HG03378 (cell line): Measurements from ENCODE around the gene TLK1.

Experiments
- ATAC-seq: cut with Tn5 transposase; IDR thresholded peaks from one replicate; pipeline ENCODE4 v1.9.1; 2021; ENCODE audit warnings: mild to moderate bottlenecking, moderate library complexity; ENCODE audit not compliant: unreplicated experiment

TLK1 gene

GRCh38 chr2:171160119-171160955, at the start of gene TLK1:
TLK1 (minus strand) TSS chr2:171160893; CDS start chr2:171160428, 465 bp downstream.
- ATAC-seq: peak; percentile 26

GRCh38 chr2:171210216-171210863, 49.6 kb upstream of the TLK1 start:
- no peak for ATAC-seq

- ATAC-seq: no peak
Observed at GRCh38 chr2:171208657-171209056, 48.0 kb upstream of the TLK1 start.

- ATAC-seq: no peak
Observed at GRCh38 chr2:171206422-171207115, 45.9 kb upstream of the TLK1 start.

- no peak for ATAC-seq
Observed at GRCh38 chr2:171205551-171205950, 44.9 kb upstream of the TLK1 start.

- ATAC-seq: no peak
Observed at GRCh38 chr2:171201767-171202166, 41.1 kb upstream of the TLK1 start.

- ATAC-seq: no peak
Observed at GRCh38 chr2:171201271-171201670, 40.6 kb upstream of the TLK1 start.

- no peak for ATAC-seq
Observed at GRCh38 chr2:171200469-171200868, 39.8 kb upstream of the TLK1 start.

- no peak for ATAC-seq
Observed at GRCh38 chr2:171191021-171191420, 30.3 kb upstream of the TLK1 start.

- no peak for ATAC-seq
Observed at GRCh38 chr2:171187819-171188218, 27.1 kb upstream of the TLK1 start.

GRCh38 chr2:171187177-171187576, 26.5 kb upstream of the TLK1 start:
- ATAC-seq: no peak

- ATAC-seq: no peak
Observed at GRCh38 chr2:171185941-171186340, 25.2 kb upstream of the TLK1 start.

GRCh38 chr2:171185165-171185818, 24.6 kb upstream of the TLK1 start:
- ATAC-seq: no peak

GRCh38 chr2:171181064-171182049, 20.7 kb upstream of the TLK1 start:
- no peak for ATAC-seq

- ATAC-seq: no peak
Observed at GRCh38 chr2:171180229-171180930, 19.7 kb upstream of the TLK1 start.

GRCh38 chr2:171178993-171179392, 18.3 kb upstream of the TLK1 start:
- ATAC-seq: no peak

- ATAC-seq: no peak
Observed at GRCh38 chr2:171176516-171176915, 15.8 kb upstream of the TLK1 start.

GRCh38 chr2:171174075-171174474, 13.4 kb upstream of the TLK1 start:
- no peak for ATAC-seq

GRCh38 chr2:171173087-171173486, 12.4 kb upstream of the TLK1 start:
- ATAC-seq: no peak
